Activated naive CD4-positive, alpha-beta T cell treated with anti-CD3 and anti-CD28 coated beads for 36 hours (primary cell): ENCODE data around the gene AK4. TPM values are rescaled to one million over a fixed set of nuclear protein-coding genes. Genes with fewer than 3 reads are reported as not detected.
"Not testable (repeated sequence)": the region's sequence is repeated elsewhere in the genome, so short reads cannot be mapped to it uniquely, and the experiment has no call there.

Experiments used
- CTCF ChIA-PET: fragments of 350-600 bp; sonication (Branson Sonifier 250); formaldehyde crosslinking; loops from one replicate; lab custom pipeline; 2021; ENCODE audit warnings: antibody characterized with exemption; lab: Charles Lee
- DNase-seq: peaks from one replicate; pipeline ENCODE4 v3.0.0-alpha.2; 2020
- H3K27ac Mint-ChIP-seq: one replicate; pipeline ENCODE4 v1.8.0; 2021; ENCODE audit warnings: mild to moderate bottlenecking, mixed read lengths
- H3K27me3 Mint-ChIP-seq: one replicate; pipeline ENCODE4 v1.8.0; 2021; ENCODE audit warnings: low read depth, mixed read lengths
- H3K36me3 Mint-ChIP-seq: one replicate; pipeline ENCODE4 v1.8.0; 2021; ENCODE audit warnings: low read depth, mixed read lengths
- H3K4me1 Mint-ChIP-seq: one replicate; pipeline ENCODE4 v1.8.0; 2021; ENCODE audit warnings: low read depth, mixed read lengths
- H3K4me3 Mint-ChIP-seq: one replicate; pipeline ENCODE4 v1.8.0; 2021; ENCODE audit warnings: mild to moderate bottlenecking, moderate library complexity, mixed read lengths
- H3K9me3 Mint-ChIP-seq: one replicate; pipeline ENCODE4 v1.8.0; 2021; ENCODE audit warnings: mixed read lengths
- intact Hi-C: fragments of 100-400 bp; cut with micrococcal nuclease; formaldehyde crosslinking; loops from one replicate; pipeline ENCODE4 v1.15.1; 2023
- total RNA-seq, 2 experiments: library from RNA; stranded (reverse); gene quantifications; one replicate each; pipeline ENCODE4 v1.2.3, GENCODE V29; 2021

Gene AK4
- total RNA-seq, 2 experiments from 2014 or later: 25.2 to 25.4 TPM

GRCh38 chr1:65156910-65157545 lies 9.0 kb downstream of the AK4 start:
- peaks cover 2% of the 10 kb centered on the region for H3K27me3 Mint-ChIP-seq
- H3K9me3 Mint-ChIP-seq: no peaks in the 10 kb centered on the region
- CTCF ChIA-PET: interaction anchor here (0.7 kb wide), 1 partner anchor 615 kb away, joined by 3 read pairs; no protein-coding TSS in a partner anchor
- intact Hi-C loops: no loop called here
- no peak overlapping the region for H3K27ac Mint-ChIP-seq
- no peaks in the 10 kb centered on the region for H3K36me3 Mint-ChIP-seq
- H3K4me3 Mint-ChIP-seq: no peak overlapping the region
- H3K4me1 Mint-ChIP-seq: no peaks in the 10 kb centered on the region
- no peak for DNase-seq

GRCh38 chr1:65157546-65157941 lies 9.5 kb downstream of the AK4 start:
- intact Hi-C loops: no loop called here
- Mint-ChIP-seq H3K9me3 (no peaks in the 10 kb centered on the region), H3K4me3 (no peak overlapping the region), H3K27ac (no peak overlapping the region), H3K36me3 (no peaks in the 10 kb centered on the region), H3K27me3 (peaks cover 2% of the 10 kb centered on the region), H3K4me1 (no peaks in the 10 kb centered on the region)
- CTCF ChIA-PET: interaction anchor here (0.7 kb wide), 1 partner anchor 615 kb away, joined by 3 read pairs; no protein-coding TSS in a partner anchor
- no peak for DNase-seq

DNA sequence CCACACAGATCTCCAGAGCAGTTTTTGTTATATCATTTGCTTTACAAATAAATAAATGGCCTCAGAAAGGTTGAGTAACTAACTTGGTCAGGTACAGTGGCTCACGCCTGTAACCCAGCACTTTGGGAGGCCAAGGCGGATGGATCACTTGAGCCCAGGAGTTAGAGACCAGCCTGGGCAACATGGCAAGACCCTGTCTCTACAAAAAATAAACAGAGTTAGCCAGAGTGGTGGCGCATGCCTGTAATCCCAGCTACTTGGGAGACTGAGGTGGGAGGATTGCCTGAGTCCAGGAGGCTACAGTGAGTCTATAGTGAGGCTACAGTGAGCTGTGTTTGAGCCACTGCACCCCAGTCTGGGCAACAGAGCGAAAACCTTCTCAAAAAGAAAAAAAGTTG lies 11.3 kb downstream of the AK4 start:
- H3K27me3 Mint-ChIP-seq, H3K4me1 Mint-ChIP-seq, H3K27ac Mint-ChIP-seq, H3K9me3 Mint-ChIP-seq, H3K36me3 Mint-ChIP-seq, H3K4me3 Mint-ChIP-seq, intact Hi-C loops, DNase-seq: not testable (repeated sequence)
- CTCF ChIA-PET: interaction anchor here (0.6 to 0.8 kb wide), 2 partner anchors 97 to 280 kb away, joined by 3 read pairs; no protein-coding TSS in a partner anchor

DNA sequence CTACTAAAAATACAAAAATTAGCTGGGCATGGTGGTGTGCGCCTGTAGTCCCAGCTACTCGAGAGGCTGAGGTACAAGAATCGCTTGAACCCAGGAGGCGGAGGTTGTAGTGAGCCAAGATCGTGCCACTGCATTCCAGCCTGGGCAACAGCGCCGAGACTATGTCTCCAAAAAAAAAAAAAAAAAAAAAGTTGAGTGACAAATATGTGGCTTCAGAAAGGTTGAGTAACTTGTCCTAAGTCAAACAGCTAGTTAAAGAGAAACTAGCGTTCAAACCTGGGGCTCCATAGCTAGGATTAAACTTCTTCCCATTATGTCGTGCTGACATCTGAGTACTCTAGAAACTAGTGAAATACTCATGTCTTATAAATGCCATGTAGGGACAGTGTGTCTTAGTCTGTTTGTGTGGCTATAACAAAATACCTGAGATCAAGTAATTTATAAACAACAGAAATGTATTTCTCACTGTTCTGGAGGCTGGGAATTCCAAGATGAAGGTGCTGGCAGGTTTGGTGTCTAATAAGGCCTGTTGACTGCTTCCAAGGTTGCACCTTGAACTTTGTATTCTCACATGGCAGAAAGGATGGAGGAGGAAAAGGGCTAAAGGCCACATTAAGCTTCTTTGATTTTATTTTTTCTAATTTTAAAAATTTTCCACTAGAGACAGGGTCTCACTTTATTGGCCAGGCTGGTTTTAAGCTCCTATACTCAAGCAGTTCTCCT lies 12.0 kb downstream of the AK4 start:
- no peak for DNase-seq
- no peaks in the 10 kb centered on the region for H3K36me3 Mint-ChIP-seq
- no peak overlapping the region for H3K4me3 Mint-ChIP-seq
- CTCF ChIA-PET: interaction anchor here (0.8 kb wide), 1 partner anchor 97 kb away, joined by 3 read pairs; no protein-coding TSS in a partner anchor
- no peak overlapping the region for H3K27ac Mint-ChIP-seq
- peaks cover 6% of the 10 kb centered on the region for H3K4me1 Mint-ChIP-seq
- no peaks in the 10 kb centered on the region for H3K9me3 Mint-ChIP-seq
- intact Hi-C loops: no loop called here
- peaks cover 6% of the 10 kb centered on the region for H3K27me3 Mint-ChIP-seq

DNA sequence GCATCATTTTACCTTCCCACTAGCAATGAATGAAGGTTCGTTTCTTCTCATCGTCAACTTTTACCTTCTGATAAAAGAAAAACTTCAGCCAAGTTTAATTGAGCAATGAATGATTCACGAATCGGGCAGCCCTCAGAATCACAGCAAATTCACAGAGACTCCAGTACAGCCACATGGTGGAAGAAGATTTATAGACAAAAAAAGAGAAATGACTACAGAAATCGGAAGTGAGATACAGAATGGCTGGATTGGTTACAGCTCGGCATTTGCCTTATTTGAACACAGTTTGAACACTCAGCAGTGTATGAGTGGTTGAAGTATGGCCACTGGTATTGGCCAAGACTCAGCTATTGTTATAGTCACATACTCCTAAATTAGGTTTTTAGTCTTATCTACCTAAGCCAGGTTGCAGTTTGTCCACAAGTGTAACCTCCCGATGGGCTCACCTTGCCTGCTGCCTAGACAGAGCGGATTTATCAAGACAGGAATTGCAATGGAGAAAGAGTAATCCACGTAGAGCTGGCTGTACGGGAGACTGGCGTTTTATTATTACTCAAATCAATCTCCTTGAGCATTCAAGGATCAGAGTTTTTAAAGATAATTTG lies 15.3 kb downstream of the AK4 start:
- intact Hi-C loops: no loop called here
- Mint-ChIP-seq H3K27ac (no peak overlapping the region), H3K27me3 (peaks cover 8% of the 10 kb centered on the region)

DNA sequence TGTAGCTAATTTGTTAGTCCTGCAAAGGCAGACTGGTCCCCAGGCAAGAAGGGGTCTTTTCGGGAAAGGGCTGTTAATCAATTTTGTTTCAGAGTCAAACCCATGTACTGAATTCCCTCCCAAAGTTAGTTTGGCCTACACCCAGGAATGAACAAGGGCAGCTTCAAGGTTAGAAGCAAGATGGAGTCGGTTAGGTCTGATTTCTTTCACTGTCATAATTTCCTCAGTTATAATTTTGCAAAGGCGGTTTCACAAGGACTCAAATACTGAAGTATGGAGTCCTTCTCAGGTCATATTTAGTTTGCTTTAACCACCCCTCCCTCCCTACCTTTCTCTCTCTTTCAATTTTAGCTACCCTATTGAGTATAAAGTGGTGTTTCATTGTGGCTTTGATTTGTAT lies 16.1 kb downstream of the AK4 start:
- H3K9me3 Mint-ChIP-seq, H3K27ac Mint-ChIP-seq, H3K4me3 Mint-ChIP-seq, H3K4me1 Mint-ChIP-seq, intact Hi-C loops, CTCF ChIA-PET, H3K36me3 Mint-ChIP-seq, H3K27me3 Mint-ChIP-seq, DNase-seq: not testable (repeated sequence)

More for the DNA sequence above, 15.3 kb downstream of the AK4 start:
- H3K4me1 Mint-ChIP-seq: peaks cover 6% of the 10 kb centered on the region
- no peaks in the 10 kb centered on the region for H3K9me3 Mint-ChIP-seq
- H3K36me3 Mint-ChIP-seq: no peaks in the 10 kb centered on the region
- no peak overlapping the region for H3K4me3 Mint-ChIP-seq
- DNase-seq: no peak
- CTCF ChIA-PET: no interaction called here

DNA sequence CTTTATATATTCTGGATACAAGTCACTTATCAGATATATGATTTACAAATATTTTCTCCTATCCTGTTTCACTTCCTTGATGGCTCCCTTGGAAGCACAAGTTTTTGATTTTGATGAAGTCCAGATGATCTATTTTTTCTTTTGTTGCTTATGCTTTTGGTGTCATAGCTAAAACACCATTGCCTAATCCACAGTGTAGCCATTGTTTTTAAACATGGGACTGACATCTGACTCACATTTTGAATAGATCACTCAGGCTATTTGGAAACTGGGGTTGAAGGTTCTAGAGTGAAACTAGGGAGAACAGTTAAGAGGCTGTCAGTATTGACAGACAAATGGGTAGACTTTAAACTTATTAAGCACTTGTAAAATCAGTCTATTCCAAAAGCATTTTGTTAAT lies 16.6 kb downstream of the AK4 start:
- Mint-ChIP-seq H3K4me1 (peaks cover 6% of the 10 kb centered on the region), H3K4me3 (no peak overlapping the region), H3K27ac (no peak overlapping the region), H3K9me3 (no peaks in the 10 kb centered on the region), H3K27me3 (peaks cover 8% of the 10 kb centered on the region), H3K36me3 (no peaks in the 10 kb centered on the region)
- CTCF ChIA-PET: no interaction called here
- DNase-seq: no peak
- intact Hi-C loops: no loop called here

GRCh38 chr1:65165269-65165993 lies 17.4 kb downstream of the AK4 start:
- CTCF ChIA-PET: interaction anchor here (0.6 kb wide), 2 partner anchors 21 to 677 kb away, joined by 3 read pairs; no protein-coding TSS in a partner anchor
- DNase-seq: no peak
- H3K9me3 Mint-ChIP-seq: no peaks in the 10 kb centered on the region
- H3K4me3 Mint-ChIP-seq: no peak overlapping the region
- no peaks in the 10 kb centered on the region for H3K36me3 Mint-ChIP-seq
- H3K27me3 Mint-ChIP-seq: peaks cover 8% of the 10 kb centered on the region
- peaks cover 6% of the 10 kb centered on the region for H3K4me1 Mint-ChIP-seq
- intact Hi-C loops: no loop called here
- no peak overlapping the region for H3K27ac Mint-ChIP-seq

GRCh38 chr1:65166572-65167305 lies 18.7 kb downstream of the AK4 start:
- DNase-seq: no peak
- Mint-ChIP-seq H3K27ac (no peak overlapping the region), H3K4me3 (no peak overlapping the region), H3K9me3 (no peaks in the 10 kb centered on the region), H3K36me3 (no peaks in the 10 kb centered on the region), H3K27me3 (peaks cover 8% of the 10 kb centered on the region), H3K4me1 (peaks cover 6% of the 10 kb centered on the region)
- CTCF ChIA-PET: interaction anchor here (0.7 kb wide), 1 partner anchor 322 kb away, joined by 3 read pairs; no protein-coding TSS in a partner anchor
- intact Hi-C loops: no loop called here

DNA sequence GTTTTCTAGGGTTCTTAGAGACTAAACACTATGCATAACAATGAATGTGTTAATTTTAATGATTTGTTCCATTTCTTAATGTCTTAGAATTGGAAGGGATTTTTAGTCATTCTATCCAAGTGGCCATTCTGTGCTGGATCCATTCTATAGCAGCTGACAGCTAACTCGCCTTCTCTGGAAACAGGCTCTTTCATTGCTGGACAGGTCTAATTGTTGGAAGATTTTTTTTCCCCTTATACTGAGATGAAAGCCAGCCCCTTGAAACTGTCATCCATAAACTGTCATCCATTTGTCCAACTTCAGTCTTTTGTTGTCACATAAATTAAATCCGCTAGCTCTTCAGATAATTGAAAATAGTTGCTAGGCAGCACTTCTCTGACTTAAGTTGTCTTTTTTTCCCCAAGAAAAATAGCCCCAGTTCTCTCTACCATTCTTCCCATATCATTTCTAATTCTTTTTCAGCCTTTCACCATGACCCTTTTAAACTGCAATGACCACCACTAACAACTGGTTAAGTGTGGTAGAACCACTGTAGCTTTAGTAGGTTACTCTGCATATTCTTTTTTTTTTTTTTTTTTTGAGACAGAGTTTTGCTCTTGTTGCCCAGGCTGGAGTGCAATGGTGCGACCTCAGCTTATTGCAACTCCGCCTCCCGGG lies 19.7 kb downstream of the AK4 start:
- DNase-seq: no peak
- Mint-ChIP-seq H3K4me1 (peaks cover 5% of the 10 kb centered on the region), H3K27ac (no peak overlapping the region), H3K27me3 (peaks cover 8% of the 10 kb centered on the region), H3K4me3 (no peak overlapping the region), H3K9me3 (no peaks in the 10 kb centered on the region), H3K36me3 (no peaks in the 10 kb centered on the region)
- CTCF ChIA-PET: no interaction called here
- intact Hi-C loops: no loop called here

- Mint-ChIP-seq H3K27ac (no peak overlapping the region), H3K9me3 (no peaks in the 10 kb centered on the region), H3K4me3 (no peak overlapping the region), H3K4me1 (no peaks in the 10 kb centered on the region), H3K27me3 (peaks cover 6% of the 10 kb centered on the region), H3K36me3 (no peaks in the 10 kb centered on the region)
- CTCF ChIA-PET: interaction anchor here (0.7 kb wide), 2 partner anchors 26 to 352 kb away, joined by 3 read pairs; no protein-coding TSS in a partner anchor
- intact Hi-C loops: no loop called here
- DNase-seq: no peak
Observed at GRCh38 chr1:65168867-65169266, 20.9 kb downstream of the AK4 start.
